ENCODE data around the gene WWC2.

Gene WWC2

DNA sequence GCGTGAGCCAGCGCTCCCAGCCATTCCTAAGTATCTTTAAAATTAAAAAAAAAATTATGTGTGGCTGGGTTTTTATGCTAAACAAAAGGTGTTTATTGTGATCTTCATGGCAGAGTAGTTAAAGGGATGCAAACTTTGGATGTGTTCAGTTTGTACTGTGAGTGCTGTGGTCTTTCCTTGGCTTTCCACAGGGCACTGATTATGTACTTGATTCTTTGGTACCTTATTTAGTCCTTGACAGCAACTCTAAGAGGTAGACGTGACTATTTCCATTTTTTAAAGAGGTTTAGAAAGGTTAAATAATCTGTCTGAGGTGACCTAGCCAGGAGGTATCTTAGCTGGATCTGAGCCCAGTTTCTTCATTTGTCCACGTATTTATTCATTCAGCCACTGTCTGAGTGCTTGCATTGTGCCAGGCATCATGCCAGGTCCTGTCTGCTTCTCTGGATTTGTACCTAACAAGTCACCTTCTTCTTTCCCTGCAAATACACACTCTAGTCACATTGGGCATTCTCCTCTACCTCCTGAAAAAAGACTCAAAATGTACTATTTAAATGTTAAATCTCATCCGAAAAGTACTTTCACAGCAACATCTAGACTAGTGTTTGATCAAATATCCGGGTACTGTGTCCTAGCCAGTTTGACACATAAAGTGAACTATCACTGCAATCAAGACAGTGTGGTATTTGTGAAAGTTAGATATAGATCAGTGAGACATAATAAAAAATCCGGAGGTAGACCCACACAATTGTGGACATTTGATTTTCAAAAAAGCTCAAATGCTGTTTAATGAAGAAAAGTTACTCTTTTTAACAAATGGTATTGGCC, 31.5 kb downstream of the WWC2 start:
- Histone ChIP-seq H3F3A (ENCODE audit: insufficient read depth) (no peaks in the 10 kb centered on the region), H3K27me3 (ENCODE audit: low read length) (peaks cover 4% of the 10 kb centered on the region; the same call in 1 of the 2 replicates), H3K4me2 (ENCODE audit: low read depth, low read length, poor library complexity, severe bottlenecking) (no peak overlapping the region), H3K36me3 (ENCODE audit: low read length) (no peaks in the 10 kb centered on the region), H2AFZ (ENCODE audit: low read depth, low read length, severe bottlenecking) (no peak overlapping the region), H3K9me3 (ENCODE audit: insufficient read depth, low read length) (no peaks in the 10 kb centered on the region), H4K20me1 (ENCODE audit: low read depth, low read length) (no peaks in the 10 kb centered on the region), H3K9me2 (replicated peaks; ENCODE audit: insufficient read depth, low read length) (no peaks in the 10 kb centered on the region), H3K79me2 (ENCODE audit: insufficient read depth, low read length) (no peaks in the 10 kb centered on the region), H3K4me3 (ENCODE audit: insufficient read depth, low read length, poor library complexity, severe bottlenecking) (no peak overlapping the region), H3K9ac (ENCODE audit: low read length) (no peak overlapping the region), H3K27ac (ENCODE audit: low read depth, low read length) (no peak overlapping the region)
- no peak for TF ChIP-seq EZH2phosphoT487 (conservative IDR thresholded peaks at IDR 0.05; ENCODE audit: low read length)
- TF ChIP-seq, protein P1, sequence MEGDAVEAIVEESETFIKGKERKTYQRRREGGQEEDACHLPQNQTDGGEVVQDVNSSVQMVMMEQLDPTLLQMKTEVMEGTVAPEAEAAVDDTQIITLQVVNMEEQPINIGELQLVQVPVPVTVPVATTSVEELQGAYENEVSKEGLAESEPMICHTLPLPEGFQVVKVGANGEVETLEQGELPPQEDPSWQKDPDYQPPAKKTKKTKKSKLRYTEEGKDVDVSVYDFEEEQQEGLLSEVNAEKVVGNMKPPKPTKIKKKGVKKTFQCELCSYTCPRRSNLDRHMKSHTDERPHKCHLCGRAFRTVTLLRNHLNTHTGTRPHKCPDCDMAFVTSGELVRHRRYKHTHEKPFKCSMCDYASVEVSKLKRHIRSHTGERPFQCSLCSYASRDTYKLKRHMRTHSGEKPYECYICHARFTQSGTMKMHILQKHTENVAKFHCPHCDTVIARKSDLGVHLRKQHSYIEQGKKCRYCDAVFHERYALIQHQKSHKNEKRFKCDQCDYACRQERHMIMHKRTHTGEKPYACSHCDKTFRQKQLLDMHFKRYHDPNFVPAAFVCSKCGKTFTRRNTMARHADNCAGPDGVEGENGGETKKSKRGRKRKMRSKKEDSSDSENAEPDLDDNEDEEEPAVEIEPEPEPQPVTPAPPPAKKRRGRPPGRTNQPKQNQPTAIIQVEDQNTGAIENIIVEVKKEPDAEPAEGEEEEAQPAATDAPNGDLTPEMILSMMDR (IDR thresholded peaks at IDR 0.05; ENCODE audit: insufficient read depth, low read length, poor library complexity, severe bottlenecking), result no peak

DNA sequence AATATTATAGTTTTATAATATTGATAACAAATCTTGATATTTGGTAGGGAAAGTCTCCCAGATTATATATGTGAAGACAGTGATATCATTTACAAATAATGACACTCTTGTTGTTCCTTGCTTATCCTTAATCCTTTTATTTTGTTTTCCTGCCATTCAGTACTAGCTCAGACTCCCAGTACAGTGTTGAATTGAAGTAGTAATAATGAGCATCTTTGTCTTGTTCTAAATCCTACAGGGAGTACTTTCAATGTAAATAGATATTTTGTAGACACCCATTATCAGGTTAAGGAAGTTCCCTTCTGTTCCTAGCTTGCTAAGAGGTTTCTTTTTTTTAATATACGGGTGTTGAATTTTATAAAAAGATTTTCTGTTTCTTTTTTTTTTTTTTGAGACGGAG, 33.0 kb downstream of the WWC2 start:
- Histone ChIP-seq H3K9ac (ENCODE audit: low read length) (no peak overlapping the region), H3K9me2 (replicated peaks; ENCODE audit: insufficient read depth, low read length) (no peaks in the 10 kb centered on the region), H4K20me1 (ENCODE audit: low read depth, low read length) (no peaks in the 10 kb centered on the region), H3K79me2 (ENCODE audit: insufficient read depth, low read length) (no peaks in the 10 kb centered on the region), H3K27ac (ENCODE audit: low read depth, low read length) (no peak overlapping the region), H3K4me2 (ENCODE audit: low read depth, low read length, poor library complexity, severe bottlenecking) (no peak overlapping the region), H3K4me3 (ENCODE audit: insufficient read depth, low read length, poor library complexity, severe bottlenecking) (no peak overlapping the region), H3F3A (ENCODE audit: insufficient read depth) (no peaks in the 10 kb centered on the region), H2AFZ (ENCODE audit: low read depth, low read length, severe bottlenecking) (no peak overlapping the region), H3K36me3 (ENCODE audit: low read length) (no peaks in the 10 kb centered on the region), H3K9me3 (ENCODE audit: insufficient read depth, low read length) (no peaks in the 10 kb centered on the region), H3K27me3 (ENCODE audit: low read length) (peaks cover 4% of the 10 kb centered on the region; the same call in 1 of the 2 replicates)
- TF ChIP-seq EZH2phosphoT487 (conservative IDR thresholded peaks at IDR 0.05; ENCODE audit: low read length), result no peak
- TF ChIP-seq, protein P1 (IDR thresholded peaks at IDR 0.05; ENCODE audit: insufficient read depth, low read length, poor library complexity, severe bottlenecking), result no peak

DNA sequence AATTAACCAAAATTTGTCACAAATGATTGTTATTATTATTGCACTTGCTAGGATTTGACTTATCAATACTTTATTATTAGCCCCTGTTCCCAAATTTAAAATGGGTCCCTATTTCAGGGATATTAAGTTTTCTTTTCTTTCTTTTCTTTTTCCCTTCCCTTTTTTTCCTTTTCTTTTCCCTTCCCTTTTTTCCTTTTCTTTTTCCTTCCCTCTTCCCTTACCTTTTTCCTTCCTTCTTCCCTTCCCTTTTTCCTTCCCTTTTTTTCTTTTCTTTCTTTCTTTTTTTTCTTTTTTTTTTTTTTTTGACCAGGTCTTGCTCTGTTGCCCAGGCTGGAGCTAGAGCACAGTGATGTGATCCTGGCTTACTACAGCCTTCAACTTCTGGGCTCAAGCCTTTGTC, 33.8 kb downstream of the WWC2 start:
- H2AFZ ChIP-seq (ENCODE audit: low read depth, low read length, severe bottlenecking), result no peak overlapping the region
- no peak overlapping the region for H3K27ac ChIP-seq (ENCODE audit: low read depth, low read length)
- H3K9me3 ChIP-seq (ENCODE audit: insufficient read depth, low read length), result no peaks in the 10 kb centered on the region
- H3K4me3 ChIP-seq (ENCODE audit: insufficient read depth, low read length, poor library complexity, severe bottlenecking), result no peak overlapping the region
- peaks cover 4% of the 10 kb centered on the region; the same call in 1 of the 2 replicates for H3K27me3 ChIP-seq (ENCODE audit: low read length)
- no peak overlapping the region for H3K4me2 ChIP-seq (ENCODE audit: low read depth, low read length, poor library complexity, severe bottlenecking)
- TF ChIP-seq EZH2phosphoT487 (conservative IDR thresholded peaks at IDR 0.05; ENCODE audit: low read length), result no peak
- TF ChIP-seq, protein P1 (IDR thresholded peaks at IDR 0.05; ENCODE audit: insufficient read depth, low read length, poor library complexity, severe bottlenecking), result no peak
- H4K20me1 ChIP-seq (ENCODE audit: low read depth, low read length), result no peaks in the 10 kb centered on the region
- H3K9me2 ChIP-seq (replicated peaks; ENCODE audit: insufficient read depth, low read length), result no peaks in the 10 kb centered on the region
- H3K9ac ChIP-seq (ENCODE audit: low read length), result no peak overlapping the region
- no peaks in the 10 kb centered on the region for H3K36me3 ChIP-seq (ENCODE audit: low read length)
- no peaks in the 10 kb centered on the region for H3F3A ChIP-seq (ENCODE audit: insufficient read depth)
- H3K79me2 ChIP-seq (ENCODE audit: insufficient read depth, low read length), result no peaks in the 10 kb centered on the region
